Measurements from ENCODE around the gene ACAP3. TPM values are rescaled to one million over a fixed set of nuclear protein-coding genes. Genes with fewer than 3 reads are reported as not detected.

Gene ACAP3
- total RNA-seq, 1 experiment from 2014 or later, result 30.7 TPM

GRCh38 chr1:1245817-1246576 lies 61.7 kb downstream of the ACAP3 start:
- Histone ChIP-seq H3K27me3 (ENCODE audit: control insufficient read depth, insufficient read depth, low read length) (no peaks in the 10 kb centered on the region), H3K4me1 (ENCODE audit: control insufficient read depth, insufficient read depth, low read length) (peaks cover 46% of the 10 kb centered on the region), H3K27ac (ENCODE audit: low read length) (peak overlapping the region; percentile 79), H3K9me3 (ENCODE audit: control insufficient read depth, insufficient read depth, low read depth, low read length) (no peaks in the 10 kb centered on the region), H3K4me3 (ENCODE audit: low read depth in 2 of 2, low read length in 2 of 2) (no peak overlapping the region), H3K36me3 (ENCODE audit: control insufficient read depth, insufficient read depth, low read length) (no peaks in the 10 kb centered on the region)
- ChIA-PET CTCF (interaction anchor here (0.6 kb wide), 1 partner anchor 127 kb away, joined by 5 read pairs; no protein-coding TSS in a partner anchor), POLR2A (no interaction called here)
- in situ Hi-C loops (cut with HindIII; ENCODE audit: low pct_unique_long_range_greater_than_20kb, low sequenced_read_pairs) (no loop called here), intact Hi-C loops (cut with micrococcal nuclease; ENCODE audit: unreplicated experiment) (no loop called here)
- ATAC-seq (no peak), DNase-seq (ENCODE audit: low read depth, low spot score) (no peak)
- BruUV-seq (replicated peaks), result no TSS peak
- TF ChIP-seq REST (IDR thresholded peaks at IDR 0.05; ENCODE audit: insufficient read depth in 1 of 2, low read depth in 2 of 2, low read length in 1 of 2), result no peak
- TF ChIP-seq CTCF (IDR thresholded peaks at IDR 0.05), result no peak
- no peak for TF ChIP-seq SIN3A (IDR thresholded peaks at IDR 0.05; ENCODE audit: borderline replicate concordance, insufficient read depth, low read depth, low read length)
- TF ChIP-seq POLR2AphosphoS5 (IDR thresholded peaks at IDR 0.05; ENCODE audit: low read depth, low read length), result no peak
- no peak for TF ChIP-seq TCF7L2 (IDR thresholded peaks at IDR 0.05; ENCODE audit: low read depth, low read length)

- ChIA-PET CTCF (no interaction called here), POLR2A (no interaction called here)
- intact Hi-C loops (cut with micrococcal nuclease; ENCODE audit: unreplicated experiment), result no loop called here
- ATAC-seq, result no peak; the same call in 1 of the 2 replicates
- Histone ChIP-seq H3K27me3 (ENCODE audit: control insufficient read depth, insufficient read depth, low read length) (no peaks in the 10 kb centered on the region), H3K36me3 (ENCODE audit: control insufficient read depth, insufficient read depth, low read length) (no peaks in the 10 kb centered on the region), H3K4me1 (ENCODE audit: control insufficient read depth, insufficient read depth, low read length) (peaks cover 46% of the 10 kb centered on the region), H3K9me3 (ENCODE audit: control insufficient read depth, insufficient read depth, low read depth, low read length) (no peaks in the 10 kb centered on the region), H3K4me3 (ENCODE audit: low read depth in 2 of 2, low read length in 2 of 2) (no peak overlapping the region), H3K27ac (ENCODE audit: low read length) (peak overlapping the region; percentile 79)
- in situ Hi-C loops (cut with HindIII; ENCODE audit: low pct_unique_long_range_greater_than_20kb, low sequenced_read_pairs), result no loop called here
- no peak for TF ChIP-seq REST (IDR thresholded peaks at IDR 0.05; ENCODE audit: insufficient read depth in 1 of 2, low read depth in 2 of 2, low read length in 1 of 2)
- TF ChIP-seq CTCF (IDR thresholded peaks at IDR 0.05), result no peak
- no peak for TF ChIP-seq POLR2AphosphoS5 (IDR thresholded peaks at IDR 0.05; ENCODE audit: low read depth, low read length)
- no peak for TF ChIP-seq TCF7L2 (IDR thresholded peaks at IDR 0.05; ENCODE audit: low read depth, low read length)
- no peak for TF ChIP-seq SIN3A (IDR thresholded peaks at IDR 0.05; ENCODE audit: borderline replicate concordance, insufficient read depth, low read depth, low read length)
- no TSS peak for BruUV-seq (replicated peaks)
- no peak for DNase-seq (ENCODE audit: low read depth, low spot score)
These were observed 62.4 kb downstream of the ACAP3 start for GRCh38 chr1:1245178-1245816.

Data from Panc1 (cell line).